GM12864 (cell line): ENCODE data around the gene NOXRED1.

Source experiments
- DNase-seq: peaks from one replicate; pipeline ENCODE4 v3.0.0-alpha.2; 2011; ENCODE audit warnings: low read depth
- H3K4me3 ChIP-seq: 2 replicates; pipeline ENCODE4 v1.5.1; 2011; ENCODE audit warnings: mild to moderate bottlenecking, low read depth, low read length, control low read depth
- CTCF ChIP-seq: IDR thresholded peaks from 2 replicates; pipeline ENCODE4 v1.5.1; 2011; ENCODE audit warnings: low read depth, mild to moderate bottlenecking, moderate library complexity, low read length, control low read depth, inconsistent platforms; ENCODE audit errors: missing control alignments

The NOXRED1 gene

GRCh38 chr14:77378701-77379100 lies 44.6 kb downstream of the NOXRED1 start:
- DNase-seq: no peak
- H3K4me3 ChIP-seq: no peak overlapping the region
- no peak for TF ChIP-seq CTCF

DNA sequence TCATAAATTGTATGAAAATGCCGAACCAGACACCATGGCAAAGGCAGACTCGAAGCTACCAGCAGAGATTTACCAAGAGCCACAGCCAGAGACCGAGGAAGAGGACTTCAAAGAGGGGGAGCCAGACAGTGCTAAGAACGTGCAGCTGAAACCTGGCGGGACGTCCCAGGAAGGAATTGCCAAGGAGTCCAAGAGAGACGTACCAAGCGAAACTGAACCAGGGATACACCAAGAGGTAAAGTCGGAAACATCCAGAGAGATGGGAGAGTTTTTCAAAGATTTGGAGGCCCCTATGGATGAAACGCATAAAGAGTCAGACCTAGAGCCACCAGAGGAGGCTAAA lies 45.9 kb downstream of the NOXRED1 start:
- peak overlapping the region; percentile 71 for H3K4me3 ChIP-seq
- TF ChIP-seq CTCF: no peak

GRCh38 chr14:77376771-77377501 lies 46.4 kb downstream of the NOXRED1 start, which contains the start of the genes SAMD15 and TMED8:
SAMD15 (plus strand) TSS chr14:77377379; CDS start chr14:77377419, 40 bp downstream.
TMED8 (minus strand) TSS chr14:77377094; CDS start chr14:77377053, 41 bp downstream.
- peak within 1 kb of the TSS; percentile 71 for H3K4me3 ChIP-seq
- DNase-seq: peak; percentile 43
- TF ChIP-seq CTCF: peak; percentile 14

More for the DNA sequence above, 45.9 kb downstream of the NOXRED1 start:
- no peak for DNase-seq

GRCh38 chr14:77375973-77376770 lies 47.2 kb downstream of the NOXRED1 start:
- H3K4me3 ChIP-seq: peak overlapping the region; percentile 71
- TF ChIP-seq CTCF: no peak
- no peak for DNase-seq

- DNase-seq: no peak
- no peak for TF ChIP-seq CTCF
- H3K4me3 ChIP-seq: peak overlapping the region; percentile 71
Observed at GRCh38 chr14:77375164-77375950, 48.0 kb downstream of the NOXRED1 start.

DNA sequence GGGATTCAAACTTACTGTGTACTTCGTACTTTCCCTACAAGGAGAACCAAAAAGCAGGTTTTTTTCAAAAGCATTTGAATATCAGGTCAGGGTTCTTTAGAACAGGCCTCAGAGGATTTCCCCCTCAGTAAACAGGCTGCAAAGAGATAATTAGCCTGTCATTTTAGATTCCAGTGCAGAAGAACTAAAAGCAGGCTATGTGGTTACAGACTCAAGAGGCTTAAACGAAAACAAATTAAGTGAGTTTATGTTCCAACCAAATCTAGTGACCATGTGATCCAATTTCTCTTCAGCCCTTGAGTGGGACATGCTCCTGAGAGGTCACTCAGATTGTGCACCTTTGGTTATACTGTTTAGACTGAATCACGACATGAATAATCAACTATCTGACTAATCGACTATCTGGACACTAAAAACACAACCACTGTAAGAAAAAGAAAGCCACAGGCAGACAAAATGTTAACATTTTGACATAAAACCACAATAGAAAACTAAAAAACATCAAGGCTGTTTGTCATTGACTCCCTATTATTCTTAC lies 51.0 kb downstream of the NOXRED1 start:
- peak overlapping the region; percentile 37; the same call in 1 of the 2 replicates for H3K4me3 ChIP-seq
- TF ChIP-seq CTCF: no peak
- peak; percentile 55 for DNase-seq
